B cell (primary cell): ENCODE results near the gene IGSF8. TPM values are rescaled to one million over a fixed set of nuclear protein-coding genes. Genes with fewer than 3 reads are reported as not detected.

Experiments
- ATAC-seq: fragments of 200-7000 bp; cut with Tn5 transposase; one replicate; pipeline ENCODE4 v1.10.0; 2021; ENCODE audit warnings: low read depth, mild to moderate bottlenecking, moderate number of reproducible peaks, moderate library complexity
- CTCF ChIA-PET: fragments of 350-600 bp; sonication (Branson Sonifier 250); formaldehyde crosslinking; loops from one replicate; lab custom pipeline; 2021; ENCODE audit warnings: antibody characterized with exemption, inconsistent platforms; lab: Charles Lee
- POLR2A ChIA-PET: fragments of 350-600 bp; sonication (Branson Sonifier 250); formaldehyde crosslinking; loops from one replicate; lab custom pipeline; 2021; ENCODE audit warnings: antibody characterized with exemption; lab: Charles Lee
- DNase-seq: peaks from one replicate; pipeline ENCODE4 v3.0.0; 2013
- H2AFZ ChIP-seq: 2 replicates; pipeline ENCODE4 v1.6.1; 2012; ENCODE audit warnings: mild to moderate bottlenecking, low read depth, low read length; ENCODE audit not compliant: insufficient read depth, poor library complexity, severe bottlenecking
- H3K27ac ChIP-seq, 2 donors: 1 replicate in 1 of 2; 2 replicates in 1 of 2; pipeline ENCODE4 v1.5.1; 2012 to 2013; ENCODE audit warnings: low read length in 2 of 2, mild to moderate bottlenecking in 2 of 2, moderate library complexity in 1 of 2
- H3K27me3 ChIP-seq, 4 experiments: fragments of 200-600 bp in 1 of 4; sonication (generic) in 1 of 4; replicated peaks in 1 of 4; 1 replicate in 2 of 4; 2 replicates in 2 of 4; pipeline versions ENCODE4 v1.6.1 to v1.7.0; 2013 to 2016; ENCODE audit warnings: low read length in 3 of 4, mild to moderate bottlenecking in 2 of 4, mixed read lengths in 1 of 4, moderate library complexity in 1 of 4; ENCODE audit not compliant: insufficient read depth in 4 of 4, control insufficient read depth in 3 of 4; ENCODE audit errors: control extremely low read depth in 1 of 4
- H3K36me3 ChIP-seq, 2 experiments: replicated peaks in 1 of 2; 1 replicate in 1 of 2; 2 replicates in 1 of 2; pipeline versions ENCODE4 v1.6.1 to v1.7.1; 2013; ENCODE audit warnings: low read length in 1 of 2; ENCODE audit not compliant: insufficient read depth in 2 of 2, control insufficient read depth in 1 of 2; ENCODE audit errors: control extremely low read depth in 1 of 2, extremely low read depth in 1 of 2
- H3K4me1 ChIP-seq, 2 donors: fragments of 200-600 bp in 1 of 2; sonication (generic) in 1 of 2; 1 replicate in 1 of 2; 2 replicates in 1 of 2; pipeline versions ENCODE4 v1.5.1 to v1.6.1; 2013 to 2017; ENCODE audit warnings: low read length in 2 of 2; ENCODE audit not compliant: control insufficient read depth in 2 of 2, insufficient read depth in 2 of 2
- H3K4me2 ChIP-seq: replicated peaks from 2 replicates; pipeline ENCODE3; 2012; ENCODE audit warnings: mild to moderate bottlenecking, low read depth, low read length; ENCODE audit not compliant: poor library complexity, severe bottlenecking
- H3K4me3 ChIP-seq, 5 experiments: fragments of 200-600 bp in 1 of 5; sonication (generic) in 1 of 5; 1 replicate in 3 of 5; 2 replicates in 2 of 5; pipeline versions ENCODE4 v1.5.1 to v1.7.0; 2011 to 2016; ENCODE audit warnings: low read length in 4 of 5, mild to moderate bottlenecking in 4 of 5, low read depth in 2 of 5, control low read depth in 1 of 5, moderate library complexity in 1 of 5; ENCODE audit not compliant: insufficient read depth in 1 of 5; ENCODE audit errors: control extremely low read depth in 1 of 5, extremely low read depth in 1 of 5
- H3K79me2 ChIP-seq: fragments of 200-600 bp; sonication (generic); one replicate; pipeline ENCODE4 v1.6.0; 2016; ENCODE audit warnings: low read length; ENCODE audit not compliant: control insufficient read depth, insufficient read depth
- H3K9ac ChIP-seq: fragments of 200-600 bp; sonication (generic); 2 replicates; pipeline ENCODE4 v1.6.1; 2017; ENCODE audit warnings: mild to moderate bottlenecking, low read length, moderate library complexity
- H3K9me3 ChIP-seq, 3 donors: one replicate each; pipeline versions ENCODE4 v1.6.1 to v1.7.1; 2013; ENCODE audit warnings: low read length in 2 of 3; ENCODE audit not compliant: control insufficient read depth in 2 of 3, insufficient read depth in 1 of 3; ENCODE audit errors: control extremely low read depth in 1 of 3
- H4K20me1 ChIP-seq: 2 replicates; pipeline ENCODE4 v1.6.0; 2012; ENCODE audit warnings: mild to moderate bottlenecking, low read length; ENCODE audit not compliant: insufficient read depth, control insufficient read depth, poor library complexity, severe bottlenecking
- H3K27ac Mint-ChIP-seq: one replicate; pipeline ENCODE4 v1.8.0; 2021; ENCODE audit warnings: mixed read lengths
- H3K27me3 Mint-ChIP-seq: one replicate; pipeline ENCODE4 v1.8.0; 2021; ENCODE audit warnings: mixed read lengths
- H3K4me1 Mint-ChIP-seq: one replicate; pipeline ENCODE4 v1.8.0; 2021; ENCODE audit warnings: mixed read lengths
- H3K4me3 Mint-ChIP-seq: one replicate; pipeline ENCODE4 v1.8.0; 2021; ENCODE audit warnings: mixed read lengths
- H3K9me3 Mint-ChIP-seq: one replicate; pipeline ENCODE4 v1.8.0; 2022; ENCODE audit warnings: mixed read lengths; ENCODE audit not compliant: insufficient read depth
- CTCF ChIP-seq: fragments of 200-600 bp; IDR thresholded peaks from one replicate; pipeline ENCODE4 v1.8.0; 2022; ENCODE audit warnings: antibody characterized with exemption, mild to moderate bottlenecking
- EZH2 ChIP-seq: IDR thresholded peaks from 2 replicates; pipeline ENCODE4 v1.6.1; 2012; ENCODE audit warnings: borderline replicate concordance, low read depth, mild to moderate bottlenecking, moderate library complexity, low read length; ENCODE audit not compliant: insufficient read depth, poor library complexity, severe bottlenecking
- WGBS: methylation state at CpG from one replicate; pipeline ENCODE4 v1.1.5; 2013; ENCODE audit warnings: missing lambda C conversion rate; ENCODE audit not compliant: insufficient coverage; 5-methylcytosine and 5-hydroxymethylcytosine counted together
- intact Hi-C: fragments of 100-400 bp; cut with micrococcal nuclease; formaldehyde crosslinking; loops from one replicate; pipeline ENCODE4 v1.10.0; 2022
- polyA plus RNA-seq: library from polyadenylated mRNA; depleted of rRNA; stranded (reverse); fragments of >200 nt; gene quantifications from 2 replicates; pipeline ENCODE4 v1.2.3, GENCODE V29; 2012
- total RNA-seq, 2 donors: library from RNA; stranded (reverse); fragments of 120-200 nt in 1 of 2; gene quantifications; 1 replicate in 1 of 2; 2 replicates in 1 of 2; pipeline versions ENCODE4 v1.2.3 to v1.2.4, GENCODE V29; 2013 to 2022

The IGSF8 gene
- total and polyA plus RNA-seq, 2 donors (not counting 1 experiment from before 2014, with no cell fraction given) = 37.2 to 56.0 TPM

GRCh38 chr1:160097151-160097910 is 1.1 kb downstream of the IGSF8 start:
- no peaks in the 10 kb centered on the region for H3K9me3 ChIP-seq
- H3K27me3 ChIP-seq = no peaks in the 10 kb centered on the region
- Mint-ChIP-seq H3K9me3 (no peaks in the 10 kb centered on the region), H3K4me1 (peaks cover 47% of the 10 kb centered on the region), H3K27me3 (no peaks in the 10 kb centered on the region), H3K4me3 (peak overlapping the region; percentile 94), H3K27ac (peak overlapping the region; percentile 91)
- ChIA-PET CTCF (interaction anchor here (0.8 to 6.5 kb wide), 7 partner anchors 12 to 194 kb away, joined by 3 to 60 read pairs (median 5); no protein-coding TSS in a partner anchor), POLR2A (interaction anchor here (1.4 to 2.0 kb wide), 4 partner anchors 10 to 194 kb away, joined by 3 to 6 read pairs (median 4); partner anchors contain the start of genes DCAF8 and TAGLN2)
- DNase-seq (peak; percentile 34), ATAC-seq (no peak)
- H3K79me2 ChIP-seq = peaks cover 36% of the 10 kb centered on the region
- 79% methylated on average over 5 of the region's 5 CpGs for WGBS
- peak overlapping the region; percentile 94 for H3K9ac ChIP-seq
- peaks cover 33 to 45% of the 10 kb centered on the region in 2 donors for H3K4me1 ChIP-seq
- peak overlapping the region; percentile 78 for H2AFZ ChIP-seq
- H3K4me2 ChIP-seq = peak overlapping the region; percentile 93
- H4K20me1 ChIP-seq = peaks cover 53% of the 10 kb centered on the region
- intact Hi-C loops = loop anchor here (5.0 to 10.0 kb wide), 2 partner anchors 175 to 1297 kb away; no protein-coding TSS in a partner anchor
- H3K27ac ChIP-seq = peak overlapping the region; percentile 70 to 83
- TF ChIP-seq CTCF (no peak), EZH2 (no peak)
- peaks cover 3 to 33% of the 10 kb centered on the region in 2 experiments for H3K36me3 ChIP-seq
- peak overlapping the region; percentile 19 to 90 (median 83) for H3K4me3 ChIP-seq
